Activated T-helper 1 cell treated with anti-CD3 and anti-CD28 coated beads, Interleukin-12 subunit alpha, Interleukin-12 subunit beta, Interleukin-2, Interleukin-4 antibody, amounts not matched to agents 30 ng/mL and 10 ng/mL and 1 ng/mL, durations not matched to agents 14 hours and 24 hours and 36 hours (primary cell): ENCODE results near the gene ITPKC. TPM values are rescaled to one million over a fixed set of nuclear protein-coding genes. Genes with fewer than 3 reads are reported as not detected.

Experiments
- DNase-seq: peaks from one replicate; pipeline ENCODE4 v3.0.0; 2021; ENCODE audit warnings: low spot score
- H3K27ac Mint-ChIP-seq: one replicate; pipeline ENCODE4 v1.8.0; 2021; ENCODE audit warnings: mild to moderate bottlenecking, mixed read lengths
- H3K27me3 Mint-ChIP-seq: one replicate; pipeline ENCODE4 v1.8.0; 2022; ENCODE audit warnings: mild to moderate bottlenecking, moderate library complexity, mixed read lengths; ENCODE audit not compliant: insufficient read depth
- H3K36me3 Mint-ChIP-seq: one replicate; pipeline ENCODE4 v1.8.0; 2021; ENCODE audit warnings: low read depth, mixed read lengths
- H3K4me1 Mint-ChIP-seq: one replicate; pipeline ENCODE4 v1.8.0; 2021; ENCODE audit warnings: low read depth, mixed read lengths
- H3K4me3 Mint-ChIP-seq: one replicate; pipeline ENCODE4 v1.8.0; 2021; ENCODE audit warnings: mild to moderate bottlenecking, moderate library complexity, mixed read lengths
- H3K9me3 Mint-ChIP-seq: one replicate; pipeline ENCODE4 v1.8.0; 2021; ENCODE audit warnings: mixed read lengths
- intact Hi-C: fragments of 100-400 bp; cut with micrococcal nuclease; formaldehyde crosslinking; loops from one replicate; pipeline ENCODE4 v1.15.1; 2024
- total RNA-seq: library from RNA; stranded (reverse); gene quantifications from 2 replicates; pipeline ENCODE4 v1.2.3, GENCODE V29; 2022

ITPKC gene
- total RNA-seq, 1 donor from 2014 or later = 8.7 TPM

DNA sequence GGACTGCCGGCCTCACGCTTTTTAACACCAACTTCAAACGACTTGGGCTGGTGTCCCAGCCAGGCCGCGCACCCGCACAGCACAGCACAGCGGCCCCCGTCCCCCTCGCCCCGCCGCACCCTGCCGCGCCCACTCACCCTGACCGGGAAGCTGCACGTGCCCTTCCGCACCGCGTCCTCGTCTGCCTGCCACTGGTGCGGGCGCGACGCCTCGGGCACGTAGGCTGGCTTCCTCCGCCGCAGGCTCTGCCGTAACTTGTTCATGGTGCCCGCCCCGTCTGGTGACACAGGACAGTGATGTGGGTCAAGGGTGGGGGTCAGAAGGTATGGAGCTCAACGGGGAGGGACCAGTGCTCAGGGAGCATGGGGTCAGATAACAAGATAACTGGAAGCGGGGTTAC, 32.6 kb upstream of the ITPKC start:
- peaks cover 24% of the 10 kb centered on the region for H3K36me3 Mint-ChIP-seq
- H3K27me3 Mint-ChIP-seq = no peaks in the 10 kb centered on the region
- H3K4me3 Mint-ChIP-seq = no peak overlapping the region
- intact Hi-C loops = no loop called here
- H3K27ac Mint-ChIP-seq = no peak overlapping the region
- H3K4me1 Mint-ChIP-seq = no peaks in the 10 kb centered on the region
- DNase-seq = no peak
- no peaks in the 10 kb centered on the region for H3K9me3 Mint-ChIP-seq

DNA sequence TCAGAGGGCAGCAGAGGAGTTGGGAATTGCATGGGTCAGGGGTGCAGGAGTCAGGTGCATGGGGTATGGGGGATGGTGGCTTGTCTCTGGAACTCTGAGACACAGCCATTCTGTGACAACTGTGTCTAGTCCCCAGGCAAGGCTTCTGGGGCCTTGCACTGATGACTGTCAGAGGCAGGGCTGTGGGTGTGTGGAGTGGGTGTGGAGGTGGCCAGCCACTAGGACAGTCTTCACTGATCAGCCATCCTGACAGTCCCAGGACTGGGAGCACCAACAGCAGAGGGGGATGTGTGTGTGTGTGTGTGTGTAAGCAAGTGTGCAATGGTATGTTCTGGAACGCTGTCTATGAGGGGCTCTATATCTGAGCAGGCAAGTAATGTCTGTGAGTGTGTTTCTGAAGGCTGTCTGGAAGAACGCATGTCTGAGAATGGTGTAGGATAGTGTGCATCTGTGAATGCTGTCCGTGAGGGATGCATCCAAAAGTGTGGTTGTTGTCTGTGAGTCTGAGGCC, 31.8 kb upstream of the ITPKC start:
- H3K36me3 Mint-ChIP-seq = peaks cover 20% of the 10 kb centered on the region
- no peak overlapping the region for H3K27ac Mint-ChIP-seq
- H3K4me1 Mint-ChIP-seq = no peaks in the 10 kb centered on the region
- no peak overlapping the region for H3K4me3 Mint-ChIP-seq
- no peaks in the 10 kb centered on the region for H3K9me3 Mint-ChIP-seq
- intact Hi-C loops = no loop called here
- DNase-seq = no peak
- no peaks in the 10 kb centered on the region for H3K27me3 Mint-ChIP-seq

DNA sequence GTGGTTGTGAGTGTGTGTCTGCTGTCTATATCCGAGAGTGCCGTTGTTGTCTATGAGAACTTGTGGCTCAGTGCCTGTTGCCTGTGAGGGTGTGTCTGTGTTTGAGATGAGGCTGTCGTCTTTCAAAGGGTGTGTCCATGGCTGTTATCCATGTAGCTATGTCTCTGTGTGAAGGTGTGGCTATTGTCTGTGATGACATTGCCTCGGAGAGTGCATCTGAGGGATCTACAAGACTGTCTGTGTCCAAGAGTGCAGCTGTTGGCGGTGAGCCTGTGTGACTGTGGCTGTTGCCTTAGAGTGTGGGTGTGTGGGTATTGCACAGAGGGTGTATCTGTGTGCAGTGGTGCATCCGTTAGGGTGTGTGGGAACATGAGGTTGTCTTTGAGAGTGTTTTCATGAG, 31.3 kb upstream of the ITPKC start:
- H3K9me3 Mint-ChIP-seq = no peaks in the 10 kb centered on the region
- H3K27me3 Mint-ChIP-seq = no peaks in the 10 kb centered on the region
- DNase-seq = no peak
- H3K36me3 Mint-ChIP-seq = peaks cover 20% of the 10 kb centered on the region
- H3K4me1 Mint-ChIP-seq = no peaks in the 10 kb centered on the region
- intact Hi-C loops = no loop called here
- H3K27ac Mint-ChIP-seq = no peak overlapping the region
- H3K4me3 Mint-ChIP-seq = no peak overlapping the region

DNA sequence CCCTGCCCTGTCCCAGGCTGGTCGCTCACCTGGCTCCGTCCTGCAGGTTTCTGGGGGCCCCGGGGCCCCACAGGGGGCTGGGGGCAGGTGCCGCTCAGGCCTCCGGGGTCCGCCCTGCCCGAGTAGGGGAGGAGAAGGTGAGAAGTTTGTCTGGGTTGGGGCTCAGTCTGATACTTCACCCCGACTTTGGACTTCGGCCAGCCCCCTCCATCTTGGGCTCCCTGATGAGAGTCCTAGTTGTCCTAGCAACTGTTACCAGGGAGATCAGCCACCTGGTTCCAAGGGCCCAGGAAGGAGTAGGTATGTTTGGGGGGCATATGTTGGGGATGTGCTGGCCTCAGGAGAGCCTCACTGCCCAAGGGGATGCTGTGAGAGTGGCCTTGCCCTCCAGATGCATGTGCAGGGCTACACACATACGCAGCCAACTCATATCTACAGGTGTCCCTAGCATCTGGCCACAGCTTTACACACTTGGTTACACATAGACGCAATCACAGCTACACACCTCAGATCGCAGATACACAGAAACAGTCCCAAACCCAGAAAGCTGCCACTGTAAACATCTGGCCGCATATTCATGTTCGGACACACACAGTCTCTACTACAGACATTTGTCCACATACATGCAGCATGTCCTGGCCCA, 29.9 kb upstream of the ITPKC start:
- Mint-ChIP-seq H3K4me3 (no peak overlapping the region), H3K4me1 (no peaks in the 10 kb centered on the region), H3K36me3 (peaks cover 16% of the 10 kb centered on the region), H3K27me3 (no peaks in the 10 kb centered on the region), H3K27ac (no peak overlapping the region), H3K9me3 (no peaks in the 10 kb centered on the region)
- no peak for DNase-seq
- intact Hi-C loops = no loop called here

DNA sequence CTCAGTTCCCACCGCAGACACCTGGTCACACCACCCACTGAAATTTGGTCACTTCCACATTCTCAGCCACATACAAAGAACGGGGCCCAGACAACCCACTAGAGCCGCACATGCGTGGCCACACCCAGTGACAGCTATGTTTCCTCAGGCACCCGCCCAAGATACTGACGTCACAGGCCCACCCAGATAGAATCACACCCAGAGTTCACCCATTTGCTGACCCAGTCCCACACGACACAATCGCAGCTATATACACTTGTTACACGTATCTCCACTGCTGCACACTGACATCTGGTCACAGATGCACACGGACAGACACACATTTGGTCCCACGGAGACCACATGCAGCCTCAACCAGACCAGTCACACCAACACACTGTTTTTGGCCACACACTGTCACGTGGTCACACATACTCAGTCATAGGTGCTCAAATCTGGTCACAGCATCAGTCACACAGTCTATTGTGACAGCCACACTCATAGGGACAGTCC, 29.3 kb upstream of the ITPKC start:
- intact Hi-C loops = no loop called here
- Mint-ChIP-seq H3K9me3 (no peaks in the 10 kb centered on the region), H3K27me3 (no peaks in the 10 kb centered on the region), H3K27ac (no peak overlapping the region), H3K4me1 (no peaks in the 10 kb centered on the region), H3K36me3 (peaks cover 16% of the 10 kb centered on the region), H3K4me3 (no peak overlapping the region)
- no peak for DNase-seq

DNA sequence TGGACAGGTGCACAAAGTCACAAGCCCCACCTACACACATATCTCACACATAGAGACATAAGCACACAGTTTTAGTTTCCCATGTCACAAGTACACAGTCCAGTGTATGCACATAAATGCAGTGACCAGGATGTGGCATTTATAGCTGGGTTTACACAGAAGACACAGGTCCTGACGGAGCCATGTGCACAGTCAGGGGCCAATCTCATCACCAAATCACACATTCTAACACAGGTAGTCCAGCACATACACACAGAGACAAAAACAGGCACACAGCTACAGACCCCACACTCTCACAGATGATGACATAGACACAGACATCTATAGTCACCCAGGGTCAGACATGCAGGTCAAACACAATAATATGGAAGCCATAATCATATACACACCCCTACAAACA, 28.6 kb upstream of the ITPKC start:
- Mint-ChIP-seq H3K27me3 (no peaks in the 10 kb centered on the region), H3K27ac (no peak overlapping the region), H3K4me3 (no peak overlapping the region), H3K4me1 (no peaks in the 10 kb centered on the region), H3K36me3 (peaks cover 14% of the 10 kb centered on the region), H3K9me3 (no peaks in the 10 kb centered on the region)
- intact Hi-C loops = no loop called here
- DNase-seq = no peak

DNA sequence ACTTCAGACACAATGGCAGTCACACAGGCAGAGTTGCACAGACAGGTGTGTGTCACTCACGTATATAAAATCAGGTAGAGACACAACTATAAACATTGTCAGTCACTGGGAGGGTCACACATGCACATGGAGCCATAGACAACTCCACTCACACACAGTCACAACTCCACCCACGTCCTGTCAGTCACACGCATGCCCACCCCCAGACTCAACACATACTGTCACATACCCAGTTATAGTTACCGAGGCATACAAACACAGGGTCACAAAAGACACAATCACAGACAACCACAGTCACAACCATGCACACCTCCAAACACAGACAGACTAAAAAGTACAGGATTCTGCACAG, 27.9 kb upstream of the ITPKC start:
- DNase-seq = no peak
- Mint-ChIP-seq H3K27ac (no peak overlapping the region), H3K9me3 (no peaks in the 10 kb centered on the region), H3K27me3 (no peaks in the 10 kb centered on the region), H3K4me1 (no peaks in the 10 kb centered on the region), H3K36me3 (peaks cover 14% of the 10 kb centered on the region), H3K4me3 (no peak overlapping the region)
- intact Hi-C loops = no loop called here

DNA sequence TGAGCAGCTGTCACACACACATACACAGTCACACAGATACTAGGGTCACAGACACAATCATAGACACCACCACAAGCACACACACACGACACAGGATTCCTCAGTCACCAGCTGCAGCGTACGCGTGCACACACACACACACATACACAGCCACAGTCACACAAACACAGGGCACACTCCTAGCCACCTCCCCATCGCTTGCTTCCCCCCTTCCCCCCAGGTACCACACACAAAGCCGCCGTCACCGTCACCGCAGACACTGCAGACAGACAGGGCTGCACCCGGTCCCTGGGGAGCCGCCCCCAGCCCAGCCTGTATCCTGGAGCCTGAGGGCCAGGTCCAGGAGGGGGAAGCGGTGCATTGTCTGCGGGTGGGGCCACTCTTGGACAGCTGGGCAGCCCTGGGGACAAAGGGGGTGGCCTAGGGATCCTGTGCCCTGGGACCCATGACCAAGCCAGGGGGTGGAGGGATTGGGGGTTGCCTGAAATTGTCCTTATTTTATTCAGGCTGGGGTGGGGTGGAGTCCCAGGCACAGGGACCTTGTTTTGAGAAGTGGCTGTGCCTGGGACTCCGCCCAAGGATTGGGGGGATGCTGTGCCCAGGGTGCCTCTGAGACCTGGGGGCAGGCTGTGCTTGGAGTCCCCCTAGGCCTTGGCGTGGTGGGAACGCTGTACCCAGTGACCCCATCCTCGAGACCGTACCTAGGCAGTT, 27.4 kb upstream of the ITPKC start:
- no peak for DNase-seq
- H3K27me3 Mint-ChIP-seq = no peaks in the 10 kb centered on the region
- peaks cover 19% of the 10 kb centered on the region for H3K36me3 Mint-ChIP-seq
- H3K9me3 Mint-ChIP-seq = no peaks in the 10 kb centered on the region
- H3K27ac Mint-ChIP-seq = no peak overlapping the region
- intact Hi-C loops = loop anchor here (1.0 to 2.0 kb wide), 6 partner anchors 26 to 109 kb away; partner anchors contain the start of genes ACTMAP and RAB4B
- no peak overlapping the region for H3K4me3 Mint-ChIP-seq
- H3K4me1 Mint-ChIP-seq = no peaks in the 10 kb centered on the region

DNA sequence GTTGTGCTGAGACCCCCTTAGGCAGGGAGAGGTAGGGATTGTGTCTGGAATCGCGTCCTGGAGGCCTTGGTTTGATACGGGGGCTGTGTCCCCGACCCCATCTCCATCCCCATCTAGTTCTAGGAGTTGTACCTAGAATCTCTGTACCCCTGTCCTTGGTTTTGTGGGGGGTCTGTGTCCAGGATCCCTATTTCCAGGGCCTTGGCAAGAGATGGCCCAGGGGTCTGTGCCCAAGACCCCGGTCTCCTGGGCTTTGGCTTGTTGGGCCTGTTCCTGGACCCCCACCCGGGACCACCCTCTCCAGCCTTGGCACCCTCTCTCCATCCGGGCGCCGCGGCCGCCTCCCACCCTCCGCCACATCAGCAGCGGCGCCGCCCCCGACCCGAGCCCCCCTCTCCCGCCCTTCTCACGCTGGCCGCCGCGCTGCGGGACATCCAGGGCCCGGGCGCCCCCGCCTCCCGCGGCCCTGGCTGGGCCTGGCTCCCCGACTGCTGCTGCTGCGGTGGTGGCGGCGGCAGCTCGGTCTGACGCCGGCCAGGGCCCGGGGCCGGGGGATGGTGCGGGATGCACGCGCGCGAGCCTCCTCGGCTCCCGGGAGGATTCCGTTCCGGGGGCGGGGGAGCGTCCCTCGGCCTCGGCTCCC, 26.7 kb upstream of the ITPKC start, which contains the start of gene NUMBL:
Gene NUMBL (minus strand): TSS at position 602 of the 643 bp plus-strand sequence. CDS start 168 bp downstream, at position 434.
- Mint-ChIP-seq H3K4me3 (peak within 1 kb of the TSS; percentile 87), H3K27ac (peak within 1 kb of the TSS; percentile 84), H3K9me3 (no peaks in the 10 kb centered on the region), H3K4me1 (no peaks in the 10 kb centered on the region), H3K27me3 (no peaks in the 10 kb centered on the region), H3K36me3 (peaks cover 15% of the 10 kb centered on the region)
- DNase-seq = no peak
- intact Hi-C loops = loop anchor here (1.0 to 2.0 kb wide), 6 partner anchors 25 to 108 kb away; partner anchors contain the start of genes ACTMAP and RAB4B

DNA sequence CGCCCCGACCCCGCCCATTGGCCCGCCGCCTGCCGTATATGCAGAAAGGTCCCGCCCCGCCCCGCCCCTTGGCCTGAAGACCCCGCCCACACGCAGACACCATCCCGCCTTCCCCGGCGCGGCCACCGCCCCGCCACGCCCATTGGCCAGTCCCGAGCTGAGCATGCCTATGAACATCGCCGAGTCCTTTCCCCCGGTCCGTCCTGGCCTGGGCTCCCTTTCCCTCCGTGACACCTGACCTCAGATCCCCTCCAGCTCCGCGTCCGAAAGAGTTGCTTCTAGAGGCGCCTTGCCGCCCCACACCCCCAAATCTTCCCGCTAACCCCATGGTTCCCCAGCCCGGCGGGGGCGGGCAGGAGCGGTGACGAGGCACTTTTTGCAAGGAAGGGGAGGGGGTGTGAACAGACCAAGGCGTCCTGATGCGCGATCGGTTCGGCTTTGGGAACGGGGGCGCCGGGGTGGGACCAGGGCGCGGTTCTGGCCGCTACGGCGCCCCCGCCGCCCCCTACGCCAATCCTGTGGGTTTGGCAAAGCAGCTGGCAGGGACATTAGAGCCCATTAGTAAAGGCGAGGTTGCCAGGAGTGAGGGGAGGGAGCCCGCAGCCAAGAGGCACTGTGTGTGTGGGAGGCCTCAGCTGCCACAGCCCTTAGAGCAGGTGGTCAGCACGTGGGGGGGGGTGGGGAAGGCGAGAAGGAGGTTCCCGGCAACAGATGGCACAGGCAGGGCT, 26.1 kb upstream of the ITPKC start:
- Mint-ChIP-seq H3K4me3 (peak overlapping the region; percentile 87), H3K9me3 (no peaks in the 10 kb centered on the region), H3K4me1 (no peaks in the 10 kb centered on the region), H3K27ac (peak overlapping the region; percentile 84), H3K27me3 (no peaks in the 10 kb centered on the region), H3K36me3 (peaks cover 9% of the 10 kb centered on the region)
- DNase-seq = peak; percentile 80
- intact Hi-C loops = loop anchor here (1.0 to 2.0 kb wide), 6 partner anchors 24 to 107 kb away; partner anchors contain the start of genes ACTMAP and RAB4B

DNA sequence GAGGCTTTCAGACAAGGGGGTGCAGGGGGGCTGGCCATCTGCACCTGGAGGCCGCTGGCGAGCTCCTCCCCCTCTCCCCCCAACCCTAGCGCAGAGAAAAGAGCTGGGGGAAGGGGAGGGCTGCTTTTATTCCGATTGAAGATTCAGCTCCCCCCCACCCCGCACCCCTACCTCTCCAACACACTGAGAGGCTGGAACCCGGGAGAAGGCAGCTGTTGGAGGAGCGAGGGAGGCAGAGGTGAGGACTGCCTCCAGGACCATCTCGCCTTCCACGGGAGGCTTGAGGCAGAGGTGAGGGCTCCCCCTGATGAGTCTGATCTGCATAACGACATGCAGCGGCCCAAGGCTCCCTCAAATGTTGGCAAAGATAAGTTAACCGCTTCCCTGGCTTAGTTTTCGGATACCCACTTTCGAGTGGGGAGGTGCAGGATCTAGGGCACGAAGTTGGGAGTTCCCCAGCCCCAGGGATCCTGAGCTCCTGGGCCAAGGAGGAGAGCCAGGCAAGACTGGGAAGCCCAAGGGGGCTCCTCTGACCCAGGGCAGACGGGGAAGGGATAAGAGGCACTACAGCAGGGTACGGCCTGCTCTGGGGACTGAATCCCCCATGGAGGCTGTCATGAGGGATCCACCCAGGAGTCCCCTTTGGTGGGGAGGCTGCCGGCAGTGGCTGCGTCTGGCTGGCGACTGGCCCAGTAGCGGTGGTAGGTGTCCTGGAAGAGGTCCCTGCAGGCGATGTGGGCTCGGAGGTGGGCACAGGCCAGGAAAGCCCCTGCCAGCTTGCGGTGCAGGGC, 25.3 kb upstream of the ITPKC start:
- no peaks in the 10 kb centered on the region for H3K9me3 Mint-ChIP-seq
- H3K36me3 Mint-ChIP-seq = peaks cover 6% of the 10 kb centered on the region
- H3K27ac Mint-ChIP-seq = peak overlapping the region; percentile 84
- H3K4me3 Mint-ChIP-seq = peak overlapping the region; percentile 87
- H3K4me1 Mint-ChIP-seq = no peaks in the 10 kb centered on the region
- DNase-seq = no peak
- no peaks in the 10 kb centered on the region for H3K27me3 Mint-ChIP-seq
- intact Hi-C loops = loop anchor here (2.0 kb wide), 1 partner anchor 77 kb away; no protein-coding TSS in a partner anchor

DNA sequence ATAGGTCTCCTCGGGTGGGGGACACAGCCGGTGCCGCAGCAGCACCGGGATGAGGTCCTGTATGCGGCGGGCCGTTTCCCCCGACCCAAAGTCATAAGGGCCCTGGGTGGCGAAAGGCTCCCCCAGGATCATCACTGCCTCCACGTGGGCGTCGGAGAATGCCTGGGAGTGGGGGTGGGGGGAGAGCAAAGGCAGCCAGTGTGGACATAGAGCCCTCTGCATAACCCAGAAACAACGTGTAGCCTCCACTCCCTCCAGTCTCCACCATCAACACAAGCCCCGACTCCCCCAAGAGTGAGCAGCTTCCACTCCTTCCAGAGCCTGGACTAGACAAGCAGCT, 24.7 kb upstream of the ITPKC start:
- no peaks in the 10 kb centered on the region for H3K4me1 Mint-ChIP-seq
- H3K27me3 Mint-ChIP-seq = no peaks in the 10 kb centered on the region
- intact Hi-C loops = no loop called here
- no peak for DNase-seq
- H3K36me3 Mint-ChIP-seq = peaks cover 6% of the 10 kb centered on the region
- H3K9me3 Mint-ChIP-seq = no peaks in the 10 kb centered on the region
- H3K27ac Mint-ChIP-seq = peak overlapping the region; percentile 63
- H3K4me3 Mint-ChIP-seq = no peak overlapping the region
